ENCODE measurements around the gene TAS2R46.
"Not testable (repeated sequence)": the region's sequence is repeated elsewhere in the genome, so short reads cannot be mapped to it uniquely, and the experiment has no call there.

Gene TAS2R46

DNA sequence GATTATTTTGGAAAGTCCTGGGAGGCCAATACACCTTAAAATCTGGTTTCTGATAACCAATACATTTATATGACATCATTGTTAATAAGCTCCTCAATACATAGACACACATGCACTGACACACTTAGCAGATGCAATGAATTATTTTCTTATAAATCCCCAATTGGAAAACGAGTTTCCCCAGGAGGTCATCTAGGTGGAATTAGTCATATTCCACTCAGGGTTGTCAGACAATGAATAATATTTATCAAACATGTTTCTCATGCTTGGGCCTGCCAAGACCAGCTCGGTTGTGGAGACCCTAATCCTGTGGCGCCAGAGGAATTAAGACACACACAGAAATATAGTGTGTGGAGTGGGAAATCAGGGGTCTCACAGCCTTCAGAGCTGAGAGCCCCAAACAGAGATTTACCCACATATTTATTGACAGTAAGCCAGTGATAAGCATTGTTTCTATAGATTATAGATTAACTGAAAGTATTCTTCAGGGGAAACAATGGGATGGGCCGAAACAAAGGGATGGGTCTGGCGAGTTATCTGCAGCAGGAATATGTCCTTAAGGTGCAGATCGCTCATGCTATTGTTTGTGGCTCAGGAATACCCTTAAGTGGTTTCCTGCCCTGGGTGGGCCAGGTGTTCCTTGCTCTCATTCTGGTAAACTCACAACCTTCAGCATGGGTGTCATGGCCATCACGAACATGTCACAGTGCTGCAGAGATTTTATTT is 12.1 kb downstream of the TAS2R46 start:
- in situ Hi-C loops (cut with MboI; ENCODE audit: low pct_unique_long_range_greater_than_20kb, low sequenced_read_pairs); DNase-seq: not testable (repeated sequence)

DNA sequence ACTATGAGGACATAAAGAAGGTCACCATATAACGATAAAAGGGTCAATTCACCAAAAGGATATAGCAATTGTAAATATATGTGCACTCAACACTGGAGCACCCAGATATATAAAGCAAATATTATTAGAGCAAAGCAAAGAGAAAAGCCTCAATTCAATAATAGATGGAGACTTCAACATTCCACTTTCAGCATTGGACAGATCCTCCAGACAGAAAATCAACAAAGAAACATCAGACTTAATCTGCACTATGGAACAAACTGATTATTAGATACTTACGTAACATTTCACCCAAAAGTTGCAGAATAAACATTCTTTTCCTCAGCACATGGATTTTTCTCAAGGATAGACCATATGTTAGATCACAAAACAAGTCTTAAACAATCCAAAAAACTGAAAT is 20.7 kb downstream of the TAS2R46 start:
- DNase-seq; in situ Hi-C loops (cut with MboI; ENCODE audit: low pct_unique_long_range_greater_than_20kb, low sequenced_read_pairs): not testable (repeated sequence)

DNA sequence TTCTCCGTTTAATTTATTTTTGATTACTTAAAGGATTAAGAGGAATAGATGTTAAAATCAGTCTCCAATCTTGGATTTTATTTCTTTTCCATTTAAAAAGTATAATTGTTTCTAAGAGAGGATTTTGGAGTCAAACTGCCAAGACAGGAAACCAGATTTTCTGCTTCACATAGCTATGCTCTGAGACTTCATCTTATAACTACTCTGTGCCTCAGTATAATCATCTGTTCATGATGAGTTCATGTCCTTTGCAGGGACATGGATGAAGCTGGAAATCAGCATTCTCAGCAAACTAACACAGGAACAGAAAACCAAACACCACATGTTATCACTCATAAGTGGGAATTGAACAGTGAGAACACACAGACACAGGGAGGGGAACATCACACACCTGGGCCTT is 21.9 kb downstream of the TAS2R46 start:
- no peak for DNase-seq
- in situ Hi-C loops (cut with MboI; ENCODE audit: low pct_unique_long_range_greater_than_20kb, low sequenced_read_pairs) = no loop called here

DNA sequence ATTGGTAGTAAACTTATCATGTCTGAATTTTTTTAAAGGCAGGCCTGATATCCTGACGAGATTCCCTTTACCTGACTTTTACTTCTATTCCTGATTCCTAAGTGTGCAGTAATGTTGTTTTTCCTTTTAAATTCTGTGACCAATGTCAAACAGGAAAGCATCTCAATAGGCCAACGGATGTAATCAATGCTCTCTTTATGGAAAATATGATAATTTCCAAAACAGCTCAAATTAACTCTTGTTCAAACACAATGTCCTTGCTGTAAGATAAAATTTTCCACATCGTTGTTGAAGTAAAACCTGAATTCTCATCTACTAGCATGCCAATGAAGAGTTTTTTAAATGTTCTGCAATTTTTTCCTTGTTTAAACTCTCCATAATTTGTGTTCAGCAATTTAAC is 22.9 kb downstream of the TAS2R46 start:
- no peak for DNase-seq
- in situ Hi-C loops (cut with MboI; ENCODE audit: low pct_unique_long_range_greater_than_20kb, low sequenced_read_pairs) = no loop called here

DNA sequence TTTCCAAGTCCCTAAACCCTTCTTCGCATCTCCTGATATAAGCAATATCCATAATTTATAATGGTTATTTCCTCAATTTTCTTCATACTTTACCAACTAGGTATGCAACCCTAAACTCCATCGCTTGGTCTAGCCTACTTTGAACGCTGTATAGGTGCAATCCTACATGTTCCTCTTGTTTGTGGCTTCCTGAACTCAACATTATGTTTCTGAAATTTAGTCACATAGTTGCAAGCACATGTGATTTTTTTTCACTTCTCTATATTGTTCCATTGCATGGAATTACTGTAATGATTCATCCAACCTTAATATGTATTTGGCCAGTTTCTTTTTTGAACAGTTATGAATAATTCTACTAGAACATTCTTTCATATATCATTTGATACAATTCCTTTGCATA is 28.1 kb downstream of the TAS2R46 start:
- DNase-seq; in situ Hi-C loops (cut with MboI; ENCODE audit: low pct_unique_long_range_greater_than_20kb, low sequenced_read_pairs): not testable (repeated sequence)

DNA sequence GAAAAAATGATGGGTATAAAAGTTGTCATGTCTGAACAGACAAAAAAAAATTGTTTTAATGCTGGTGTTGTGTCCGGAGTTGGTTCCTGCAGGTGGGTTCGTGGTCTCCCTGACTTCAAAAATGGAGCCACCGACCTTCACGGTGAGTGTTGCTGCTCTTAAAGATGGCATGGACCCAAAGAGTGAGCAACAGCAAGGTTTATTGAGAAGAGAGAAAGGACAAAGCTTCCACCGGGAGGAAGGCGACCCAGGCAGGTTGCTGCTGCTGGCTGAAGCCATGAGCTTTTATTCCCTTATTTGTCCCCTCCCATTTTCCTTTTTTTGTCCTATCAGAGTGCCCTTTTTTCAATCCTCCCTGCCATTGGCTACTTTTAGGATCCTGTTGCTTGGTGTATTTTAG is 30.8 kb downstream of the TAS2R46 start, which contains the start of gene TAS2R31:
Gene TAS2R31 (minus strand): TSS at position 101 of the 400 bp plus-strand sequence. CDS start 72 bp downstream, at position 29.
- in situ Hi-C loops (cut with MboI; ENCODE audit: low pct_unique_long_range_greater_than_20kb, low sequenced_read_pairs) = no loop called here

DNA sequence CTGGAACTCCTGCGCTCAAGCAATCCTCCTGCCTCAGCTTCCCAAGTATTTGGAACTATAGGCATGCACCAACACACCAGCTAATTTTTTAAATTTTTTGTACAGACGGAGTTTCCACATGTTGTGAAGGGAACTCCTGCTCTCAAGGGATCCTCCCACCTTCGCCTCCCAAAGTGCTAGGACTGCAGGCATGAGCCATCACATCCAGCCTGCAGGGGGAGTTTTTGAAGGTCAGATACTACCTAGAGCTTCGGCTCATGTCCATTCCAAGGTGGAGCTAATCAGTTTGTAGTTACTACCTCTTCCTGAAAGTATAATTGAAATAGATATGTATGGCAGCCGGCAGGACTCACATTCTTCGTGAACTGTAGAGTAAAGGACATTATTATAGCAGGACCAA is 36.0 kb downstream of the TAS2R46 start:
- in situ Hi-C loops (cut with MboI; ENCODE audit: low pct_unique_long_range_greater_than_20kb, low sequenced_read_pairs) = no loop called here
- no peak for DNase-seq

More for the DNA sequence above, 30.8 kb downstream of the TAS2R46 start, which contains the start of gene TAS2R31:
- no peak for DNase-seq

DNA sequence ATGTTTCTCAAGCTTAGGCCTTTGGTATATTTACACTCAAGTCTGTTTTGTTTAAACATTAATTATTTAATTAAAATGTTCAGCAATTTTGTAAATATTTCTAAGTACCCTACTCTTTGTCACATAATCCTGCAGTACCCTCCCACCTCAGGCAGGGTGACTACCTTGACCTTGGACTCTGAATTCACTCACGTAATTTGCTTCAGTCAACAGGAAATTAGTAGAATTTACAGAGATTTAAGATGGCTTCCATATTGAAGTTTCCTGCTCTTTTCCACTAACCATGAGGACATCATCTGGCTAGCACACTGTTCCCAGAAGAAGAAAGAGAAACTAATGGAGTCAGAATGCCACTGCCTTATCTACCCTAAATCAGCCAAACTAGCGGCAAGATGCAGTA is 38.7 kb downstream of the TAS2R46 start:
- no peak for DNase-seq
- in situ Hi-C loops (cut with MboI; ENCODE audit: low pct_unique_long_range_greater_than_20kb, low sequenced_read_pairs) = no loop called here

DNA sequence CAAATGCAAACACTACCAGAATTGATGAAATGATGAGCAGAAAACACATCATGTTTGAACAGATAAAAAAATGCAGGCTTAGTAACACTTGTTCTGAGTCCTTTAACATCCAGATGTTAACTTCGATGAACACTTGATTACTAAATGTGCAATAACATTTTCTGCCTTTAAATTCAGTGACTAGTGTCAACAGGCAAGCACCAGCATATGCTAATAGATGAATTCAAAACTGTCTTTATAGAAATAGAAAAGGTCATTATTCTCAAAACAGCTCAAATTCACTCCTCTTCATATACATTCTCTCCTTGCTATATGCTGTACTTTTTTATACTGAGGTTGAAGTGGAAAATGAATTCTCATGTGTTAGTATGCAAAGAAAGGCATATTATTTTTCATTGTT is 39.6 kb downstream of the TAS2R46 start, which contains the start of gene TAS2R19:
Gene TAS2R19 (minus strand): TSS at position 101 of the 400 bp plus-strand sequence. CDS start 49 bp downstream, at position 52.
- DNase-seq = no peak
- in situ Hi-C loops (cut with MboI; ENCODE audit: low pct_unique_long_range_greater_than_20kb, low sequenced_read_pairs) = no loop called here

DNA sequence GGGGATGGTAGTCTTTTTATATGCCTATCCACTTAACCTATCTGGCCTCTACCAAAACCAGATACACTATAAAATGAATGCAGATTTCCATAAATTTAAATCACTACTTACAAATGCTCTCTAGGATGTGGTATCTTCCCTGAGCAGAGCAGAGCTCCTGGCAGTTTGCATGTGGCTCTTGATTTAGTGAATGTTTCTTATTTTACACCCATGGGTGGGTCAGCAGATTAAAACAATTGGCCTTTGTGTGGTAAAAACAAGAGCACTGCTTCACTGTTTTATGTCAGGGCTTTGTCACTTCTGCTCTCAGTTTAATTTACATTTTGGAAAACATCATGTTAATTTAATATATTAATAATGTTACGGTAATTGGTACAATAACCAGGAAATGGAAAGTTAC is 45.2 kb downstream of the TAS2R46 start:
- DNase-seq = no peak
- in situ Hi-C loops (cut with MboI; ENCODE audit: low pct_unique_long_range_greater_than_20kb, low sequenced_read_pairs) = loop anchor here (5.0 kb wide), 1 partner anchor 55 kb away; no protein-coding TSS in a partner anchor

DNA sequence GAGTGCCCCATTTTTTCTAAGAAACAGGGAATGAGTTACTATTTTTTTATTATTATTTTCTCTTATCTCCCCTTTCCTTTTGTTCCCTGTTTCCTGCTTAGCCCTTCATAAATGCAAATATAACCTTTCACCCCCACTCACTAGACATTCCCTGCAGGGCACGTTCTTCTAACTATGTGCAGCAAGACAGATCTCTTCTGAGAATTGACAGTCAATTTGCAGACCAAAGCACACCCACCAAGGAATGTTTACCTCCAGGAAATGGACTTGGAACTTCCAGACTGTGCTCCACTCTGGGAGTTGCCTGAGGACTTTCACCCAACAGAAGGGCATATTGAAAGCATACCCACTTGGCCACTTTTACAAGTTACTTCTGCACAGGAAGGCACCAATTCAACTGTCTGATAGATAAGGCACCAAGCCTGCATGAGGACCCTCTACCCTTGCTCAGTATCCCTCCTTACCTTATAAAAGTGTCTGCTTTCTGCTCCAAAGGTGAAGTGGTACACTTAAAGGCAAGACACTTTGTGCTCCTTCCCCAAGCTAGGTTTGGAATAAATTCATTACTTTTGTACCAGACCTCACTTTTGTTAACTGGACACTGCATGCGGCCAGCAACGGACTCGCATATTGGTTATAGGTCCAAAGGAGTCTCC is 46.2 kb downstream of the TAS2R46 start:
- in situ Hi-C loops (cut with MboI; ENCODE audit: low pct_unique_long_range_greater_than_20kb, low sequenced_read_pairs) = loop anchor here (5.0 kb wide), 1 partner anchor 56 kb away; no protein-coding TSS in a partner anchor
- DNase-seq = peak; percentile 9

DNA sequence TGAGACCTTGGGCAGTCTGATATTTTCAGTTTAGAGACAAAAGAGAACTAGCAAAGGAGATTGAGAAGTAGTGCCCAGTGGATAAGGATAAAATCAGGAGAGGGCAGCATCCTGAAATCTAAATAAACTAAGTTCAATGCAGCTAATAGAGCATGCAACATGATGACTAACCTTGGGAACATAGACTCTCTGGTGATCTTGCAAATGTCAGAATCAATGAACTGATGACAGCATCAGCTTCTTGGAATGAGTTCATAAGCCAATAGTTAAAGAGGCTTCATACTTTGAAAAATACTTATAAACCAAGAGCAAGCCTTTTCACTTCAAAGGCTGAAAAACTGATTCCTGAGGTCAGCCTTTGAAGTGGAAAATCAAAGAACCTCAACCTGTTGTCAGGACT is 47.9 kb downstream of the TAS2R46 start:
- in situ Hi-C loops (cut with MboI; ENCODE audit: low pct_unique_long_range_greater_than_20kb, low sequenced_read_pairs) = no loop called here
- DNase-seq = no peak
